GM21786 (cell line): ENCODE results near the gene SLC35G3.
"Not testable (repeated sequence)": the region's sequence is repeated elsewhere in the genome, so short reads cannot be mapped to it uniquely, and the experiment has no call there.

ENCODE experiments used
- ATAC-seq: cut with Tn5 transposase; IDR thresholded peaks from one replicate; pipeline ENCODE4 v1.9.1; 2021; ENCODE audit not compliant: unreplicated experiment

Gene SLC35G3

DNA sequence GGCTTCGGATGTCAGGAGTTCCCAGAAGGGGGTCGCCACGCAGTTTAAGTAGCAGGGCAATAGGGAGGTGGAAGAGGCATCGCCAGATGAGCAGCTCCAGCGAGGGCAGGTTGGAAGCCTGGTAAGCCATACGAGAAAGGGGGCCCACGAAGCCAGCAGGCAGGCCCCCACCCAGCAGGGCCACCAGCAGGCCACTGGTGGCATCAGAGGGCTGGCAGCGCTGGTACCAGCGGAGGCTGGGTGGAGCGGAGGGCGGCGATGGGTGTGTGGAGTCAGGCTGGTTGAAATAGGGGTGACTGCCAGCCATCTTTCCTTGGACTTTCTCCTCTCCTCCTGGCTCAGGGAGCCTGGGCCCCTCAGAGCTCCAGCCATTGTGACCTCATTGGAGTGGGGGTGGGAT lies at the start of gene SLC35G3:
SLC35G3 (minus strand) TSS at position 393 of the 400 bp plus-strand sequence; CDS start at position 307, 86 bp downstream.
- not testable (repeated sequence) for ATAC-seq

DNA sequence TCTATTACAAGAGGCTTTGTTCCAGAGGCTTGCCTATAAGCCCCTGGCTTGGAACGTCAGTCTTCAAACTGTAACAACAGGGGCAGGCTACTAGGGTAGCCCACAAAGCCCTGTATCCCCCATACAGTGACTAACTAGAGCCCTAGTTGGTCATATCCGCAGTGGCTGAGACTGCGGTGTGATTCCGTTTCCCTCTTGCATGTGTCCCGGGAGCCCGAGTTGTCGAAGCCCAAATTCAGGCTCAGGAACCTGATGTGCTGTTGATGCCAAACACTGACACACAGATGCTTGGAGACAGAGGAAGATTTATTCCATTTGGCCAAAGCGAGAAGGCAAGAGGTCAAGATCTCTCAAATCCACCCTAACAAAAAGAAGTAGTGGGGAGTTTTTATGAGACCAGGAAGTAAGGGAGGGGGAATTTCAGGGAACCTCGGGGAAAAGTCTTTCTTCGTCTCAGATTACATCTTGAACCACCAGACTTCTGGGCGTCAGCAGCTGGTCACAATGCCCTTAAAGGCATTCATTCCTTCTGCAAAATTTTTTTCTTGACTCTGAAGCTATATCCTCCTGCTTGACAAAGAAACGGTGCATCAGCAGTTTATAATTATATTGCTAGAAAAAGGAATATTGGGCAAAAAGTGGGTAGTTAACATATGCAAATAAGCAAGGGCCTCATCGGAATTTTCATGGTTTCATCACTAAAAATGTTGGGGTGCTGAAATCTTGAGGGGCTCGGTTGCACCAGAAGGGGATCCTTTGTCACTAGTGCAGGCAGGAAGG lies 49.6 kb upstream of the SLC35G3 start:
- ATAC-seq = no peak

DNA sequence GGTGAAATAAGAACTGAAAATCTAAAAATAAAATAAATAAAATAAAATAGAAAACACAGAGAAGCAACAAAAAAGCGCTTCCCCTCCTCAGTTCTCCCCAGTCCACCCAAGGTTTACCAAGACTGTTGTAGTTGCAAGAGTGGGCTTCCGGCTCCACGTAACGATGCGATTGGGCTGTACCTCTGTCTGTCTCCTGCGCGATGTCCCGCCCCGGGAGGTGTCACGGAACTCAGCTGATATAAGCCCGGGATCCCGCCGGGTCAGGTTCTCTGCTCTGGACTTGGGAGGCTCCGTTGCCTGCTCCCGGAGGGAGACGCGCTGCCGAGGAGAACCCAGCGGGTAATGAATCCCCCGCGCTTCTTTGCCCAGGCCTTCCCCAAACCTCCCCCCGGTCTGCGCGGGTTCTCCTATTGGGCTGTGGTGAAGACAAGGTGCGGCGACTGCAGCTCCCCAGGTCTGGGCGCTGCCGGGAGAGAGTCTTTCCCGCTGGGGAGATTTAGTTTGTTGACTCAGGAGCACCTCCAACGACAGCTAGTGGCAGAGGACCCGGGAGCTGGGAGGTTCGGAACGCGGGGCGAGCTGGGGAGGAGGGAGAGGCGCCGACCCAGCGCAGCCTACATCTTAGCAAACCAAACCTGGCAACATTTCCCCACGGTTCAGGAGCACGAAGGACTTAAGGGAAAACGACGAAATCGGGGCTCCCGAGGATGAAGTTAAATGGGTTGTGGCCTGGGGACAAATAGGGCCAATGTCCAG lies 48.8 kb upstream of the SLC35G3 start, which contains the start of gene SLFN5:
SLFN5 (plus strand) TSS at position 268 of the 756 bp plus-strand sequence. CDS start 15,619 bp downstream, outside the sequence.
- peak; percentile 60 for ATAC-seq

DNA sequence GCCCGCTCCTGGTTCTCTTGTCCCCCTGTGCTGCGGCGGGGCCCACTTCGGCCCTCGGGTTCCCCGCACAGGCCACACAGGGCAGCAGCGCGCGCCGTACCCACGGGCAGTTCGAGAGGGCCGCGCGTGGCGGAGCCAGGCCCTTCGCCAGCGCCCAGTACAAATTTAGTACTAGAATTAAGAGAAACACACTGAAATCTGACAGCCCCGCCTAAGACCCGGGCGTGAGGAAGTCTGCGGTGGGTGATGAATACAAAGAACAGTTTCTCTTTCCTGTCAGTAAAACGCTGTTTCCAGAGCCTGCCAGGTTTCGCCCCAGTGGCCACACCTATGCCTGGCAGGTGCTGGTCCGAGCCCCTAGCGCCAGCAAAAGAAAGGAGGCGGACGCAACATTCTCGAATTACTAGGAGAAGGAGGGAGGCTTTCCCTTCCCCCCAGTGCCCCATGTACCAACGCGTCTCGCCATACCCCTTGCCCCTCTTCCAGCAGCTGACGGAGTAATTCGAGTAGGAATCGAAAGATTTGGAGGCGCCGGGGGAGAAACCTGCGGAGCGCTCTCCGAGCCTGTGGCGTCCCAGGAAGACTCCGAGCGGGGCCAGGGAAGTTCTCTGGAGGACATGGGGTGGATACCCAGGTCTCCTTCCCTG lies 48.1 kb upstream of the SLC35G3 start:
- ATAC-seq = peak; percentile 47

DNA sequence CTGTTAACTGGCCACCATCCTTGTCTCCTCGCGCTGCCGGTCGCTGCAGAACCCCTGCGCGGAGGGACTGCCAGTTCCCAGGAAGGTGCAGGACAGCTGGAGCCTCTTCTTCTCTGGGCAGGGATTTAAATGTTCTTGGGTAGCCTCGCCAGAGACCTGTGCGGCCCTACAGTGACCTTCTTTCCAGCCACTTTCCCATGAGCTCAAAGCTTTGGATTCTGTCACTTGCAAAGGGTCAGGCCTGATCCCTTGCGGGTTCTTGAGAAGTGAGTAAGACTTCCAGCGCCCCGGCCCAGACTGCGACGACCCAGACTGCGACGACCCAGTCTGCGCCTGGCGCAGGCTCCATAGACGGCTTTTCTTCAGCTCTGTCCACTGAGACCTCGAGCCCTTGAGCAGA lies 47.3 kb upstream of the SLC35G3 start:
- ATAC-seq = no peak

DNA sequence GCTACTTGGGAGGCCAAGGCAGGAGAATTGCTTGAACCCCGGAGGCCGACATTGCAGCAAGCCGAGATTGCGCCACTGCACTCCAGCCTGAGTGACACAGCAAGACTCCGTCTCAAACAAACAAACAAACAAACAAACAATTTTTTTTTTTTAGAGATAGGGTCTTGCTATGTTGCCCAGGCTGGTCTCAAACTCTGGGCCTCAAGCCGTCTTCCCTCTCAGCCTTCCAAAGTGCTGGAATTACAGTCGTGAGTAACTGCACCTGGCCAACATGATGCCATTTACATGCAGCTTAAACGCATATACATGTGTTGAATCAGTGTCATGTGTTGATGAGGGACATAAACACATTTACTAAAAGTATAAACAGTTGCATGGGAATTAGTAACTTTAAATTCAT lies 46.7 kb upstream of the SLC35G3 start:
- ATAC-seq = no peak

DNA sequence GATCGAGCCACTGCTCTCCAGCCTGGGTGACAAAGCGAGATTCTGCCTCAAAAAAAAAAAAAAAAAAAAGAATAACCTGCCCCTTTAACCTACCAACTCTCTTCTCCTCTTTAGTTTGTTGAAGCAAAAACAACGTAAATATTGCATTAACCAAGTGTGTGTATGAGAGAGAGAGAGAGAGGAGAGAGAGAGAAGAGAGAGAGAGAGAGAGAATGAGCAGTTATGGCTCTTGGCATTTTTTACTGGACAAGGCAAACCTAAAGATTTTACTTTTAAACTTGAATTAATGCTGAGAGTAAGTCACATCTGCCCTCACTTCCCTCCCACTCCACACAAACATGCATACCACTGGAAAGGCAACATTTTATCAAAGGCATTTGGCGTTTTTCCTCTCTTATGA lies 45.6 kb upstream of the SLC35G3 start:
- ATAC-seq = no peak

DNA sequence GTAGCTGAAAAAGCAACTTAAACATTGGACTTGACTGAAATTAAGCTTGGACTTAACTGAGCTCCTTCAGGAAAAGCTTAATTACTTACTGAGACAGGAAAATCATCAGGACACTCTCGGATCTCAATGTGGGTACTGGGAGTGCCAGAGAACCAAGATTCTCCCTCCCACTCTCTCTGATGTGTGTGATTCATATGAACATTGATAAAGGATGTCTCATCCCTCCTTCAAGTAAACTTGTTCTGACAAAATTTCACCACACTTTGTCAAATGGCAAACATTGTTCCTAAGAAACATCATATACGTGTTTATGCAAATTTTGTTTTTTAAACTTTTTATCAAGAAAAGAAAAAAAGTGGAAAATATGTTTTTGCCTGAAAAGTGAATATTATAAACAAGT lies 44.6 kb upstream of the SLC35G3 start:
- ATAC-seq = no peak

DNA sequence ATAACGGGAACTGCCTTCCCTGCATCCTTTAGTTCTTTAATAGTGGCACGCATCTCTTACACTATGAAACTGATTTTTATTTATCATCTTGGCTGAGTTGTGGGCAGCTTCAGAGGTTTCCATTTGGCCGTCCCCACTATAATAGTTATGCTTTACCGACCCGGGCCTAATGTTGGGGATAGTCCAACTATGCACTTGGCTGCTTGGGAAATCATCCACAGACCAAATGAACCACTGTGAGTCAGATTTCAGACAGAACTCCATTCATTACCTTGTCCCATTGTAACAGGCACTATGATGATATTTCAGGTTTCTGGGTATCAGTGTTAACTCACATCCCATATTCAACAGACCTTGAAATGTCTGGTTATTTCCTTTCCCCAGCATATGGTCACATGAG lies 42.6 kb upstream of the SLC35G3 start:
- ATAC-seq = no peak

DNA sequence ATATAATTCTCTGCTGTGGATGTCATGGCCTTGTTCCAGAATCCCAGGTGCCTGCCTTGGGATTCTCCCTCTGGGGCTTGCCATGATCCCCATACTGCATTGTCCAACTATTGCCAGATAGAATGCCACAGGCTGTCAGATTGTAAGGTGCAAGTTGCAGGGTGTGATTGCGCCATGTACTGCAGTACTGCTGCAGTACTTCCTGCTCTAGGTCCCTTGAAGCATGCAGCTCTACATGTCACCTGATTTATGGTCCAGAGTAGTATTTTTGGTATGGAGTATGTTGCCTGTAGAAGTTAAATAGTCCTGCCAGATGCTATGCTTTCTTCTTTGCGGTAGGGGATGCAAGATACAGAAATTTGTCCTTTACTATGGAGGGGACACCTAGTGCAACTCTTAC lies 41.7 kb upstream of the SLC35G3 start:
- ATAC-seq = no peak

DNA sequence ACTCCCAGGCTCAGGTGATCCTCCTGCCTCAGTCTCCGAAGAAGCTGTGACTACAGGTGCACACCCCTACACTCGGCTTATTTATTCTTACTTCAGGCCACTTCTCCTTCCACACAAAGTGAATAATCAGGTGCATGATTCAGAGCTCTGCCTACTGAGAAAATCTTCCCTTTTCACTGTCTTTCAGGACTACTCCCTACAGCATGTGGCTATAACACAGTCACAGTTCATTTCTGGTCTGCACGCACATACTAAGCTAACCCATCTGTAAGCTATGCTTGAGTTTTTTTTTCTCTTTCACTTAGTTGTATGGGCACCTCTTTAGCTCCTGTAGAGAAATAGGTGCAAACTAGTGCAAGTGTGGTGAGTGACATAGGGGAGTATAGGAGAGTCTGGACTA lies 41.1 kb upstream of the SLC35G3 start:
- ATAC-seq = no peak

DNA sequence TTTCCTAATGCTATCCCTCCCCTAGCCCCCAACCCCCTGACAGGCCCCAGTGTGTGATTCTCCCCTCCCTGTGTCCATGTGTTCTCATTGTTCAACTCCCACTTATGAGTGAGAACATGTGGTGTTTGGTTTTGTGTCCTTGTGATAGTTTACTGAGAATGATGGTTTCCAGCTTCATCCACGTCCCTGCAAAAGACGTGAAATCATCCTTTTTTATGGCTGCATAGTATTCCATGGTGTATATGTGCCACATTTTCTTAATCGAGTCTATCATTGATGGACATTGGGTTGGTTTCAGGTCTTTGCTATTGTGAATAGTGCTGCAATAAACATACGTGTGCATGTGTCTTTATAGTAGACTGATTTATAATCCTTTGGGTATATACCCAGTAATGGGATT lies 40.1 kb upstream of the SLC35G3 start:
- ATAC-seq = not testable (repeated sequence)

DNA sequence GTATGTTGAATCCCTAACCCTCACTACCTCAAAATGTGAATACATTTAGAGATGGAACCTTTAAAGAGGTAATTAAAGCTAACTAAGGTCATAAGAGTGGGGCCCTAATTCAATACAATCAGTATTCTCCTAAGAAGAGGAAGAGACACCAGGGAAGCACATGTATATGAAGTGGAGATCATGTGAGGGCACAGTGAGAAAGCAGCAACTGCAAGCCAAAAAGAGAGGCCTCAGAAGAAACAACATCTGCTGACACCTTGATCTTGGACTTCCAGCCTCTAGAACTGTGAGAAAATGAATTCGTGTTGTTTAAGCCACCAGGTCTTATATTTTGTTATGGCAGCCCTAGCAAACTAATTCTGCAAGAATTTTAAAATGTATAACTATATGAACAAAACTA lies 35.4 kb upstream of the SLC35G3 start:
- ATAC-seq = no peak

DNA sequence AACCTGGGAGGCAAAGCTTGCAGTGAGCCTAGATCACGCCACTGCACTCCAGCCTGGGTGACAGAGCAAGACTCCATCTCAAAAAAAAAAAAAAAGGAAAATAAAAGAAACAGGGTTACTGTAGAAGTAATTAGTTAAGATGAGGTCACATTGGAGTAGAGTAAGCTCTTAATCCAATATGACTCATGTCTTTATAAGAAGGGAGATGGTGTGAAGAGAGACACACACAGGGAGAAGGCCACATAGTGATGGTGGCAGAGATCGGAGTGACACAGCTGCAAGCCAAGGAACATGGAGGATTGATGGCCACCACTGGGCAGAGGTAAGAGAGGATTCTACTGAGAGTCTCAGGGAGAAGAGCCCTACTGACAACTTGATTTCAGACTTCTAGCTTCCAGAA lies 33.4 kb upstream of the SLC35G3 start:
- ATAC-seq = no peak

DNA sequence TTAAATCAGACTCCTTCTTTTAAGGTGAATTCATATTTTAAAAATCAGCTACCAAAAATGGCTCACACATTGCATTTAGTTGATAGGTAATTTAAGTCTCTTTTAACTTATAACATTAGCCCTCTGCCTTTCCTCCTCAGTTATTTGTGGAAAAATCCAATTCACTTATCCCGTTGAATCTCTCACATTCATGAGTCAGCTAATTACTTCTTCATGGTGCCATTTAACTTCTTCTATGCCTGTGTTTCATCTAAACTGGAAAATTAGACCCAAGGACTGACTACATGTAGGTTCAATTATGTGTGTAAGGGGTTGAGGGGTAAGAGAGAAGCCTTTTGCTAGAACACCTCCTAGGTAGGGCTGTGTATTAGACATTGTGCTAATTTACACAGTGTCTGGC lies 30.2 kb upstream of the SLC35G3 start:
- no peak for ATAC-seq

DNA sequence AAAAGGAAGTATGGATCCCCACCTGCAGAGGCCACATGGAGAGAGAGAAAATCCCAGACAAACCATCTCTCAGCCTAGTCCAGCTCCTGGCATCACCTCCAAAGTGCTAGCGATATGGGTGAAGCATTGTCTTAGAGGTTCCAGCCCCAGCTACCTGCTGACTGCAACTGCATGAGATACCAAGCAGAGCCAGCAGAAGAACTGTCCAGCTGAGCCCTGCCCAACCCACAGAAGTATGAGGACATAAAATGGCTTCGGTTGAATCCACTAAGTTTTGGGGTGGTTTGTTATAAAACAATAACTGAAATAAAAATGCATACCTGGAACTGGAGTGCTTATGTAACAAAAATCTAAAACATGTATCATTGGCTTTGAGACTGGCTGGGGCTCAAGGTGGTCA lies 28.3 kb upstream of the SLC35G3 start:
- no peak for ATAC-seq

DNA sequence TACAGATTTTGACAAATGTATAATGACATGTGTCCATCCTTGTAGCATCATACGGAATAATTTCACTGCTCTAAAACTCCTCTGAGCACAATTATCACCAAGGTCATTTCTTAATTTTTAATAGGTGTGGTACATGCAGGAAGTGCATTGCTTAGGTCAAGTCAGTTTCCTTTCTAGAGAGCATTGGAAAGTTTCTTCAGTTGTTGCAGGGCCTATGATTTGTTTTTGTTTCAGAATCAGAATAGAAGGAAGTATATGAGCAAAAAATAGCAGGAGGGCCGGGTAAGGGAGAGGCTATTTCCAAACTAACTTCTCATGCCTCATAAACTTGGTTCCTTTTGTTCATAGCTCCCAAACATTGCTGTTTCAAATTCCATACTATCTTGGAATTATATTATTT lies 24.7 kb upstream of the SLC35G3 start:
- ATAC-seq = no peak

DNA sequence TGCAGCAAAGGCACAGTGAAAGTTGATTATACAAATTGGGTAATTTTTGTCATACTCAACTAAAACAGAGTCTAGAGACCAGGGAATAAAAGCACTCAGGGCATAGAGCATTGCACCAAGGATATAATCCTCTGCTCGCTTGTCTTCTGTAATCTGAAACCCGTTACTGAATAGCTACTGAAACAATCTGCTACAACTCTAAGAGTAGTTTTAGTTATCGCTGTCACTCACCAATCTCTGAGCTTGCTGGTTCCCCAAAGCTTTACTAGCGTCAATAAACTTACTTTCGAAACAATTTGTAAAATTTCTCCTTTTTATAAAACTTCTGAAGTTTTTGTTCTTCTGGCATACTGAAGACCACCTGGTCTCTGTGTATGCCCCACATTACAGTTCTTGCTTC lies 22.9 kb upstream of the SLC35G3 start:
- no peak for ATAC-seq

DNA sequence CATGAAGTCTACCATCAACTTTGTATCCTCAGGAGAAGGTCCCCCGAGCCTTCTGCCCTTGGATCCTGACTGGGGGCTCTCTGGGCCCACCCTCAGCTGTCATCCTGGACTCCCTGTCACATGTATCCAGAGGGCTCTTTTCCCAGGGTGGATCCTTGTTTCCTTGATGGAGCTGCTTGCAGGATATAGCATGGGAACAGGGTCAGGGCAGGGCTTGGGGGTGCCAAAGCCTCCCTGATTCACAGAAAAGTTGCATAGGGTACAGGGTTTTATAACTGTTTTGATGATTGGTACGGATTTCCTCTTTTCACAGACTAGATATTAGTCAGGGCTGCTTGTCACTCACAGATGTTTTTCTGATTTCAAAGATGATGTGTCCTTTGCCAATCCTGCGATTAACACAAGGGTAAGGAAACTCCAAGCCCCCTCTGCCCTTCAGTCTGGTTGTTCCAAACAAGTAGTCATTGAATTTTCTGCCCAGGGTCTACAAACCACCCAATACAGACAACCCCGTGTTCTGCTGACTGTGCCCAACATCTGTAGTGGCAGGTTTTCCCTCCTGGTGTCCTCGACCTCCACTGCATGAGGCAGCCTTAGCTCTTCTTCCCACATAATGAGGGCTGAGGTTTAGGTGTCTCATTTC lies 20.6 kb upstream of the SLC35G3 start:
- ATAC-seq = no peak

DNA sequence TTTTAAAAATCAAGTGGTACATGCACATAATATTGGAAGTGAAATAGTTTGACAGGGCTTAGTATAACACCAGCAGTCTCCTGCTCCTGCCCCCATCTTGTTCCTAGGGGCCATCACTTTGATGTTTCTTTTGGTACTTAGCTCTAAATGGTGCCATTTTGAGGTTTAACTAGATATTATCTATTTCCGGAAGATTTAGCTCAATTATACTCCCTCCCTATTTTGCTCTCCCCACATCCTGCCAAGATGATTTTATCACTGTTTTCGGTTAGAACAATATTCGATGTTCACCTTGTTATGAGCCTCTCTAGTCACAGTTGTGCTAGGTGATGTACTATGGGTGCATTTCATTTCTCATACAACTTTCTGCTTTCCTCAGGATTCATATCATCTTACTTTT lies 20.0 kb upstream of the SLC35G3 start:
- ATAC-seq = no peak

DNA sequence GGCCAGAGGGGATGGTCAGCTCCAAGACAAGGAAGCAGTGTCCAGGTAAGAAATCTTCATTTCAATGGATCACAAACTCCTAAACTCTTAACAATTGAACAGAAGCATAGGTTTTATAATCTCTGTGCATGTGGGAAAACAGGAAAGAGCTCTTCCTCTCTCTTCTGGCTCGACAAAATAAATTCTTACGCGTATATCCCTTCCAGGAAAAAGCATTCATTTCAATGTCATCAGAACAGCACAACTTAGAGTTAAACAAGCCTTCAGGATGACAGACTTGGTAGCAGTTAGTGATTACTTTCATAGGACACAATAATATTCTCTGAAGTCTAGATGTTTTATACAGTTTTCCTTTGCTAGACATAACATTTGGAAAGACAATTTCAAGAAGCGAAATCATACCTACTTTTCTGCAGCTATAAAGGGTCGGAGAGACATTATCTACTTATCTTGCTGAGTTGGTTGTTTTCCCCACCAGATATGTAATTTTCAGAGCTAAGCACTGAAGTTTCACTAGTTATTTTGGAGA lies 19.3 kb upstream of the SLC35G3 start:
- no peak for ATAC-seq
